Neuronal stem cell (in vitro differentiated cells): ENCODE measurements around the gene LMF1.

ENCODE experiments used
- DNase-seq: peaks from one replicate; pipeline ENCODE4 v3.0.0-alpha.2; 2013; ENCODE audit warnings: low spot score
- H2AFZ ChIP-seq: one replicate; pipeline ENCODE4 v1.6.1; 2013; ENCODE audit warnings: mild to moderate bottlenecking, low read length, inconsistent platforms
- H2AK5ac ChIP-seq: 2 replicates; pipeline ENCODE4 v1.6.1; 2013; ENCODE audit warnings: low read depth, mild to moderate bottlenecking, inconsistent platforms, low read length, moderate library complexity, mixed read lengths
- H2BK120ac ChIP-seq: 2 replicates; pipeline ENCODE4 v1.6.1; 2013; ENCODE audit warnings: low read depth, mild to moderate bottlenecking, inconsistent platforms, low read length, moderate library complexity, mixed read lengths
- H2BK12ac ChIP-seq: one replicate; pipeline ENCODE4 v1.6.1; 2013; ENCODE audit warnings: low read length, inconsistent platforms
- H2BK15ac ChIP-seq: 2 replicates; pipeline ENCODE4 v1.6.1; 2013; ENCODE audit warnings: mild to moderate bottlenecking, low read length, inconsistent platforms, mixed read lengths
- H2BK5ac ChIP-seq: one replicate; pipeline ENCODE4 v1.6.1; 2013; ENCODE audit warnings: inconsistent platforms, mild to moderate bottlenecking, low read length, moderate library complexity
- H3K14ac ChIP-seq: one replicate; pipeline ENCODE4 v1.6.1; 2013; ENCODE audit warnings: low read length, inconsistent platforms
- H3K18ac ChIP-seq: 2 replicates; pipeline ENCODE4 v1.6.1; 2013; ENCODE audit warnings: low read length, inconsistent platforms
- H3K23ac ChIP-seq: 2 replicates; pipeline ENCODE4 v1.6.1; 2013; ENCODE audit warnings: low read depth, mild to moderate bottlenecking, mixed read lengths, low read length, inconsistent platforms; ENCODE audit not compliant: poor library complexity
- H3K27ac ChIP-seq: replicated peaks from 3 replicates; pipeline ENCODE4 v1.5.1; 2013; ENCODE audit warnings: low read length, inconsistent platforms
- H3K27me3 ChIP-seq, 3 experiments: 2 replicates each; pipeline ENCODE4 v1.6.1; 2013; ENCODE audit warnings: low read length in 3 of 3, mild to moderate bottlenecking in 2 of 3, inconsistent platforms in 1 of 3, low read depth in 1 of 3, mixed read lengths in 1 of 3, moderate library complexity in 1 of 3; ENCODE audit not compliant: control insufficient read depth in 3 of 3, insufficient read depth in 3 of 3
- H3K36me3 ChIP-seq, 2 donors: replicated peaks in 1 of 2; 2 replicates each; pipeline ENCODE4 v1.6.1; 2013; ENCODE audit warnings: low read length in 2 of 2; ENCODE audit not compliant: control insufficient read depth in 2 of 2, insufficient read depth in 2 of 2
- H3K4ac ChIP-seq: 2 replicates; pipeline ENCODE4 v1.6.1; 2013; ENCODE audit warnings: inconsistent platforms, mild to moderate bottlenecking, low read length, moderate library complexity
- H3K4me1 ChIP-seq, 2 donors: 1 replicate in 1 of 2; 2 replicates in 1 of 2; pipeline ENCODE4 v1.6.1; 2013; ENCODE audit warnings: low read length in 2 of 2, low read depth in 1 of 2; ENCODE audit not compliant: control insufficient read depth in 2 of 2, insufficient read depth in 1 of 2
- H3K4me2 ChIP-seq: one replicate; pipeline ENCODE4 v1.6.1; 2013; ENCODE audit warnings: mild to moderate bottlenecking, low read length, inconsistent platforms; ENCODE audit not compliant: insufficient read depth, poor library complexity, severe bottlenecking
- H3K4me3 ChIP-seq, 2 donors: 2 replicates each; pipeline ENCODE4 v1.5.1; 2013; ENCODE audit warnings: low read length in 2 of 2, mild to moderate bottlenecking in 2 of 2, inconsistent platforms in 1 of 2, moderate library complexity in 1 of 2
- H3K79me1 ChIP-seq: one replicate; pipeline ENCODE4 v1.6.1; 2013; ENCODE audit warnings: low read depth, mild to moderate bottlenecking, inconsistent platforms, low read length, moderate library complexity
- H3K9ac ChIP-seq: one replicate; pipeline ENCODE4 v1.6.1; 2013; ENCODE audit warnings: mild to moderate bottlenecking, low read depth, low read length, inconsistent platforms; ENCODE audit not compliant: poor library complexity
- H3K9me3 ChIP-seq, 2 donors: replicated peaks in 1 of 2; 2 replicates each; pipeline versions ENCODE3 to v1.6.1; 2013; ENCODE audit warnings: low read length in 2 of 2, mild to moderate bottlenecking in 2 of 2, inconsistent platforms in 1 of 2, low read depth in 1 of 2, mixed read lengths in 1 of 2, moderate library complexity in 1 of 2; ENCODE audit not compliant: control insufficient read depth in 2 of 2, insufficient read depth in 1 of 2
- H4K8ac ChIP-seq: one replicate; pipeline ENCODE4 v1.6.1; 2013; ENCODE audit warnings: low read depth, mild to moderate bottlenecking, inconsistent platforms, low read length, moderate library complexity
- H4K91ac ChIP-seq: one replicate; pipeline ENCODE4 v1.6.1; 2013; ENCODE audit warnings: low read length, low read depth, mild to moderate bottlenecking, inconsistent platforms; ENCODE audit not compliant: poor library complexity
- WGBS, 2 donors: extraction: QIAGEN DNeasy Blood & Tissue Kit; methylation state at CpG; one replicate each; pipeline ENCODE4 v1.1.7; 2013; ENCODE audit warnings: missing lambda C conversion rate in 2 of 2, mixed read lengths in 1 of 2; ENCODE audit not compliant: insufficient read length in 2 of 2, insufficient replicate concordance in 1 of 2; ENCODE audit errors: extremely low coverage in 2 of 2; 5-methylcytosine and 5-hydroxymethylcytosine counted together

Gene LMF1

GRCh38 chr16:974611-975261 lies 4.0 kb upstream of the LMF1 start:
- Histone ChIP-seq H3K4ac (no peak overlapping the region), H2BK12ac (peak overlapping the region; percentile 86), H3K27me3 (peaks cover 0 to 27% (median 0%) of the 10 kb centered on the region in 3 experiments), H3K4me1 (peaks cover 10 to 21% of the 10 kb centered on the region in 2 donors), H3K18ac (peak overlapping the region; percentile 74), H3K4me3 (no peak overlapping the region), H3K9me3 (peaks cover 1 to 4% of the 10 kb centered on the region in 2 donors), H3K23ac (no peak overlapping the region), H3K36me3 (no peaks in the 10 kb centered on the region), H2AK5ac (peak overlapping the region; percentile 97), H3K79me1 (peaks cover 2% of the 10 kb centered on the region), H3K27ac (no peak overlapping the region), H2BK15ac (peak overlapping the region; percentile 7), H3K14ac (peak overlapping the region; percentile 63), H2AFZ (no peak overlapping the region), H3K4me2 (no peak overlapping the region), H4K8ac (no peak overlapping the region), H3K9ac (peak overlapping the region; percentile 63), H2BK120ac (no peak overlapping the region), H2BK5ac (no peak overlapping the region), H4K91ac (no peak overlapping the region)
- no peak for DNase-seq
- no CpG with 5 or more reads among the region's 26 CpGs for WGBS, 2 donors

- Histone ChIP-seq H3K9ac (peak overlapping the region; percentile 63), H3K14ac (peak overlapping the region; percentile 63), H3K36me3 (peaks cover 0 to 2% of the 10 kb centered on the region in 2 donors), H3K27me3 (peaks cover 0 to 22% (median 0%) of the 10 kb centered on the region in 3 experiments), H3K27ac (no peak overlapping the region), H3K18ac (peak overlapping the region; percentile 74), H3K4ac (no peak overlapping the region), H4K91ac (no peak overlapping the region), H2AK5ac (peak overlapping the region; percentile 97), H2BK5ac (no peak overlapping the region), H4K8ac (no peak overlapping the region), H3K9me3 (peaks cover 1 to 4% of the 10 kb centered on the region in 2 donors), H3K4me2 (no peak overlapping the region), H2AFZ (no peak overlapping the region), H2BK120ac (no peak overlapping the region), H2BK12ac (peak overlapping the region; percentile 86), H3K4me3 (no peak overlapping the region), H3K23ac (no peak overlapping the region), H3K79me1 (peaks cover 2% of the 10 kb centered on the region), H3K4me1 (peaks cover 15 to 22% of the 10 kb centered on the region in 2 donors), H2BK15ac (peak overlapping the region; percentile 7)
- WGBS, 2 donors: no CpG with 5 or more reads among the region's 21 CpGs
- no peak for DNase-seq
These were observed 3.3 kb upstream of the LMF1 start for GRCh38 chr16:974001-974601.

GRCh38 chr16:973366-973765 lies 2.6 kb upstream of the LMF1 start:
- Histone ChIP-seq H3K36me3 (peaks cover 0 to 2% of the 10 kb centered on the region in 2 donors), H3K9ac (no peak overlapping the region), H2BK12ac (no peak overlapping the region), H2BK120ac (no peak overlapping the region), H2BK15ac (no peak overlapping the region), H4K91ac (no peak overlapping the region), H3K18ac (peak overlapping the region; percentile 85), H3K4me2 (no peak overlapping the region), H3K4me1 (peaks cover 20 to 22% of the 10 kb centered on the region in 2 donors), H2AK5ac (no peak overlapping the region), H3K9me3 (peaks cover 1 to 4% of the 10 kb centered on the region in 2 donors), H3K14ac (no peak overlapping the region), H3K27ac (no peak overlapping the region), H3K27me3 (peaks cover 0 to 15% (median 0%) of the 10 kb centered on the region in 3 experiments), H2AFZ (no peak overlapping the region), H3K79me1 (peaks cover 2% of the 10 kb centered on the region), H3K4ac (no peak overlapping the region), H2BK5ac (no peak overlapping the region), H3K23ac (no peak overlapping the region), H3K4me3 (no peak overlapping the region), H4K8ac (no peak overlapping the region)
- no CpG with 5 or more reads among the region's 17 CpGs for WGBS, 2 donors
- no peak for DNase-seq

GRCh38 chr16:972316-973002 lies 1.7 kb upstream of the LMF1 start:
- Histone ChIP-seq H3K27ac (peak overlapping the region; percentile 73), H3K14ac (no peak overlapping the region), H2AK5ac (peak overlapping the region; percentile 97), H3K9me3 (peaks cover 0 to 4% of the 10 kb centered on the region in 2 donors), H3K4me3 (no peak overlapping the region), H3K36me3 (peaks cover 2 to 4% of the 10 kb centered on the region in 2 donors), H2BK5ac (peak overlapping the region; percentile 9), H3K27me3 (peaks cover 0 to 8% (median 0%) of the 10 kb centered on the region in 3 experiments), H3K79me1 (peaks cover 2% of the 10 kb centered on the region), H3K18ac (peak overlapping the region; percentile 84), H2AFZ (peak overlapping the region; percentile 63), H3K4me1 (peaks cover 20 to 27% of the 10 kb centered on the region in 2 donors), H2BK15ac (peak overlapping the region; percentile 41), H2BK12ac (peak overlapping the region; percentile 82), H2BK120ac (peak overlapping the region; percentile 97), H3K4me2 (peak overlapping the region; percentile 36), H4K91ac (peak overlapping the region; percentile 69), H3K9ac (peak overlapping the region; percentile 53), H4K8ac (no peak overlapping the region), H3K23ac (peak overlapping the region; percentile 76), H3K4ac (peak overlapping the region; percentile 8)
- WGBS, 2 donors: no CpG with 5 or more reads among the region's 32 CpGs
- DNase-seq: no peak
